DMS53 treated with DMSO at 0.1 percent for 48 hours (cell line): ENCODE results near the gene MOCS2.

ENCODE experiments used
- DNase-seq: peaks from one replicate; lab custom pipeline; 2025; ENCODE audit not compliant: unreplicated experiment; lab: John Stamatoyannopoulos, UW

MOCS2 gene

GRCh38 chr5:53095931-53096525 is 13.5 kb downstream of the MOCS2 start:
- DNase-seq, result peak; percentile 33

- DNase-seq, result no peak
Measured at GRCh38 chr5:53095217-53095616, 14.3 kb downstream of the MOCS2 start.

- no peak for DNase-seq
Measured at GRCh38 chr5:53092242-53092641, 17.3 kb downstream of the MOCS2 start.

GRCh38 chr5:53091289-53091688 is 18.3 kb downstream of the MOCS2 start:
- DNase-seq, result no peak

GRCh38 chr5:53090229-53090628 is 19.3 kb downstream of the MOCS2 start:
- DNase-seq, result no peak

- no peak for DNase-seq
Measured at GRCh38 chr5:53089481-53089991, 20.0 kb downstream of the MOCS2 start.

GRCh38 chr5:53087621-53088121 is 21.9 kb downstream of the MOCS2 start:
- no peak for DNase-seq

GRCh38 chr5:53087171-53087570 is 22.4 kb downstream of the MOCS2 start:
- no peak for DNase-seq

- no peak for DNase-seq
Measured at GRCh38 chr5:53084546-53085255, 24.9 kb downstream of the MOCS2 start.

GRCh38 chr5:53083927-53084326 is 25.6 kb downstream of the MOCS2 start:
- DNase-seq, result no peak

- no peak for DNase-seq
Measured at GRCh38 chr5:53080271-53080670, 29.3 kb downstream of the MOCS2 start.

GRCh38 chr5:53076014-53076583 is 33.5 kb downstream of the MOCS2 start:
- no peak for DNase-seq

- no peak for DNase-seq
Measured at GRCh38 chr5:53073348-53073747, 36.2 kb downstream of the MOCS2 start.

- no peak for DNase-seq
Measured at GRCh38 chr5:53071738-53072137, 37.8 kb downstream of the MOCS2 start.

- DNase-seq, result no peak
Measured at GRCh38 chr5:53071298-53071697, 38.3 kb downstream of the MOCS2 start.

GRCh38 chr5:53069626-53070025 is 39.9 kb downstream of the MOCS2 start:
- no peak for DNase-seq

GRCh38 chr5:53068291-53068836 is 41.2 kb downstream of the MOCS2 start:
- DNase-seq, result no peak

- no peak for DNase-seq
Measured at GRCh38 chr5:53067641-53068040, 41.9 kb downstream of the MOCS2 start.

GRCh38 chr5:53066088-53066487 is 43.5 kb downstream of the MOCS2 start:
- DNase-seq, result no peak

GRCh38 chr5:53063791-53064190 is 45.8 kb downstream of the MOCS2 start:
- DNase-seq, result no peak

- no peak for DNase-seq
Measured at GRCh38 chr5:53063176-53063575, 46.4 kb downstream of the MOCS2 start.

- no peak for DNase-seq
Measured at GRCh38 chr5:53059281-53059680, 50.3 kb downstream of the MOCS2 start.
